Stimulated activated CD8-positive, alpha-beta memory T cell treated with anti-CD3 and anti-CD28 coated beads, Interleukin-4, amount 100 ng/mL, for 1 hour (primary cell): ENCODE results near the gene CFAP97D2.
"Not testable (repeated sequence)": the region's sequence is repeated elsewhere in the genome, so short reads cannot be mapped to it uniquely, and the experiment has no call there.

ENCODE experiments used
- DNase-seq, 2 donors: peaks; one replicate each; pipeline ENCODE4 v3.0.0-alpha.2; 2020; ENCODE audit warnings: low read depth in 2 of 2, low spot score in 1 of 2

Gene CFAP97D2

GRCh38 chr13:114179087-114179658, at the start of gene CFAP97D2:
TSS of gene CFAP97D2 (plus strand) at chr13:114179257. CDS start at chr13:114179331, 74 bp downstream.
- no peak for DNase-seq

GRCh38 chr13:114129649-114130062, 49.4 kb upstream of the CFAP97D2 start:
- DNase-seq = no peak

- no peak for DNase-seq
These were observed 48.8 kb upstream of the CFAP97D2 start for GRCh38 chr13:114130131-114130836.

- DNase-seq = no peak
These were observed 48.0 kb upstream of the CFAP97D2 start for GRCh38 chr13:114130837-114131582.

DNA sequence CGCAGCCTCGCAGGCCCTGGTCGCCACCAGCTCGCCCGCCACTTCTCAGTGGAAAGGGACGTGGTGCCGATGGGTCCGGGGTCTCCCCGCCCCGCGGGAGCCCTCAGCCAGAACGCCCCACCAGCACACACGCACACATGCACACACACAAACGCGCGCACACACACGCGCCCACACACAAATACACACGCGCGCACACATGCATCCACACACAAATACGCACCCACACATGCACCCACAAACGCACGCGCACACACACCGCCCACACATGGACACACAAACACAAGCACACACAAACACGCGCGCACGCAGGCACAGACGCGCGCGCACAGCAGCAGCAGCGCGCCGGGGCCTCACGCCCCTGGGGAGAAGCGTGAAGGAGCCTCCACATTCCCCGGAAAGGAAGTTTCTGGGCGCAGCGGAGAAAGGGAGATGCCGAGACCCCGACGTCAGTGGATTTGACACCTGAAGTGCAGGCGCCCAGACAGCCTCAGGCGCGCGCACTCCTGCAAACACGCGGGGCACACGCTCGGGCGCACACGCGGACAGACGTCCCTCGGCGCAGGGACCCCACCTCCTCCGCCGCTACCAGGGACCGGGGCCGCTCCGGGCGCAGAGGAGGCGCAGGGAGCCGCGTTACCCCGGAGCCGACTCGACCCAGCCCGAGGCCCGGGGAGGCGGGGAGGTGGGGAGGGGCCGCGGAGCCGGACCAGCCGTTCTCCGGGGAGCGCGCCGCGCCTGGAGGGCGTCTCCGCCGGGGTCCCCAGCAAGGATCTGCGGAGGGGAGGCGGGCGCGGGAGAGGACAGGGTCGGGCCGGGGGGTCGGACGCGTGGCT, 47.3 kb upstream of the CFAP97D2 start:
- DNase-seq = no peak

GRCh38 chr13:114132419-114133121, 46.5 kb upstream of the CFAP97D2 start, which contains the start of gene RASA3:
TSS of gene RASA3 (minus strand) at chr13:114132623. CDS start at chr13:114132489, 134 bp downstream.
- no peak for DNase-seq

- not testable (repeated sequence) for DNase-seq
These were observed 45.9 kb upstream of the CFAP97D2 start for GRCh38 chr13:114133126-114133525.

DNA sequence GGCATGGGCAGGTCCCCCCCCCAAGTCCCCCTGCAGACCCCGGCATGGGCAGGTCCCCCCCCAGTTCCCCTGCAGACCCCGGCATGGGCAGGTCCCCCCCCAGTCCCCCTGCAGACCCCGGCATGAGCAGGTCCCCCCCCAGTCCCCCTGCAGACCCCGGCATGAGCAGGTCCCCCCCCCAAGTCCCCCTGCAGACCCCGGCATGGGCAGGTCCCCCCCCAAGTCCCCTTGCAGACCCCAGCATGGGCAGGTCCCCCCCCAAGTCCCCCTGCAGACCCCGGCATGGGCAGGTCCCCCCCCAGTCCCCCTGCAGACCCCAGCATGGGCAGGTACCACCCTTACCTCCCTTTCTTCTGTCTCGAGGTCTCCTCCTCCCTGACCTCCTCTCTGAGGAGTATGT, 45.5 kb upstream of the CFAP97D2 start:
- DNase-seq = not testable (repeated sequence)

- DNase-seq = no peak
These were observed 44.7 kb upstream of the CFAP97D2 start for GRCh38 chr13:114134111-114134943.

GRCh38 chr13:114134944-114135610, 44.0 kb upstream of the CFAP97D2 start:
- no peak for DNase-seq

DNA sequence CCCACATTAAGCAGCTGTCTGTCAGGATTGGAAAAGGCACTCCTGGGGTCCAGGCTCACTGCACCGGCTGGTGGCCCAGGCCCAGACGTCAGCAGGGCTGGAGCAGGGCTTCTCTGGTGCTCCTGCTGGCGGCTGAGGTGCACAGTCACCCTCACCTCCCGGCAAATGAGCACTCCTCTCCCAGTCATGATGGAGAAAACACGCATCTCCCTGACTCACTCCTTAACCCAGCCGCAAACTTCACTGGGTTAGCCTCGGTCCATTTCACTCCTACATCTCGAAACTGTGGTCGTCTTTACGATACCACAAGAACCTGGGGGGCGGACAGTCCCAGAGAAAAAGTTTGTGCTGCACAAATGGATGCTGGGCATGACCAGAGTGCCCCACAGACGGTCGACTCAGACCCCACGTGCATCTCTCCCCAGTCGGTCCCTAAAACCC, 43.3 kb upstream of the CFAP97D2 start:
- no peak for DNase-seq

DNA sequence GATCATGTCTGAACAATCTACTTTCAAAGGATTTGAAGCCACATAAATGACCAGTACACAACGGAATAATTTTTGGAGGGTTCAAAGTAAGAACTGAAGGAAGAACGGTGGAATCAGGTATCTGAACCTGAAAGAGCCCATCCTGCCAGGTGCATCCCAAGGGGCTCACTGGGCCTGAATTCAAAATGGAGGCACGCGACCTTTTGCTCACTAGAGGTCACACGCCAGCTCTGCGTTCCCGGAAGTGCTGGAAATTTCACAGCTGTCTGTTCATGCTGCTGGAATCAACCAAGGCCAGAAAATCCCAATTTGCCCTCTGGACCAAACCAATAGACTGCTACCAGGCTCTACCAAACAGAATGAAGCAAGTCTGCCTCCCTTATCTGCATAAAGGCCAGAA, 42.5 kb upstream of the CFAP97D2 start:
- DNase-seq = no peak

DNA sequence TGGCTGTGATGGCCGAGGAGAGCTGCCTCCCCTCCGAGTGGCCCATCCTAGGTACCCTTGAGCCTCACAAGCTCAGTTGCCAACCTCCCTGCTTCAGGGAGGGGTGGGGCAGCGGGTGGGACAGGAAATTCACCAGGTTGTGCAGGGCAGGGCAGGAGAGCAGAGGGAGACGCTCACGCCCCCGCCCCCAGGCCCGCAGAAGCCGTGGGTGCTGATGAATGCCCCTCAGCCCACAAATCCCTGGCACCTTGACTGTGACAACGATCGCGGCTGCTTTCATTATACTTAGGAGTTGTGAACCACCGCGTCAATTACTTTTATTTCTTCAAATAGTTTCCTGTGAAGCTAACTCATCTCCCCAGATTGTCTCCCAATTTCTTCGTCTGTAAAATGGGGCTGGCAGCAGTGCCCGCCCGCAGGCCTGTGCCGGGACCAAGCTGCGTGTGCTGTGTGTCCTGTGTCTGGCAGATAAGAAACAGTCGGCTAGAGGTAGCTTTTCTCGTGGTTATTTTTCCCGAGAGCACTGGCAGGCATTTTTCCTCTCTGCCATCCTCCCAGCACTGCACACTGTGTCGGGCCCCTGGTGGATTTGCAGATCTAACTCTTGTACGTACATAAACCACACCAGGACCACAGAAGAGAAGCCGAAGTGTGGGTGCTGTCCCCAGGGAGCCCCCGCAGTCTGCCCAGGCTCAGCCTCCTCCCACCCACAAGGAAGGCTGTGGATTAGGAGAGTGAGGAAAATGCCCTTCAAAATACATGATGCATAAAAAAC, 38.7 kb upstream of the CFAP97D2 start:
- DNase-seq = no peak

- DNase-seq = no peak
These were observed 38.2 kb upstream of the CFAP97D2 start for GRCh38 chr13:114140906-114141250.

- no peak for DNase-seq
These were observed 37.6 kb upstream of the CFAP97D2 start for GRCh38 chr13:114141261-114141996.

DNA sequence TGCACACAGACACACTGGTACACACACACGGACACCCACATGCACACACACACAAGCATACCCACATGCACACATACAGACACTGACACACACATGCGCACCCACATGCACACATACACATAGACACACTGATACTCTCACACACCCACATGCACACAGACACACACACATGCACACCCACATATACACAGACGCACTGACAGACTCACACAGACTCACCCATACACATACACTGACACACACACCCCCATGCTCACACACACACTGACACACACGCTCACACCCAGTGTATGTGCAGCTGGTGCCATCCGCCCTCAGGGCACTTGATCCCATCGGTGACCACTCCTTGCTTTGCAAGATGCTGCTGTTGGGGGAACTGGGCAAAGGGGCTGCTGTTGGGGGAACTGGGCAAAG, 36.9 kb upstream of the CFAP97D2 start:
- no peak for DNase-seq

DNA sequence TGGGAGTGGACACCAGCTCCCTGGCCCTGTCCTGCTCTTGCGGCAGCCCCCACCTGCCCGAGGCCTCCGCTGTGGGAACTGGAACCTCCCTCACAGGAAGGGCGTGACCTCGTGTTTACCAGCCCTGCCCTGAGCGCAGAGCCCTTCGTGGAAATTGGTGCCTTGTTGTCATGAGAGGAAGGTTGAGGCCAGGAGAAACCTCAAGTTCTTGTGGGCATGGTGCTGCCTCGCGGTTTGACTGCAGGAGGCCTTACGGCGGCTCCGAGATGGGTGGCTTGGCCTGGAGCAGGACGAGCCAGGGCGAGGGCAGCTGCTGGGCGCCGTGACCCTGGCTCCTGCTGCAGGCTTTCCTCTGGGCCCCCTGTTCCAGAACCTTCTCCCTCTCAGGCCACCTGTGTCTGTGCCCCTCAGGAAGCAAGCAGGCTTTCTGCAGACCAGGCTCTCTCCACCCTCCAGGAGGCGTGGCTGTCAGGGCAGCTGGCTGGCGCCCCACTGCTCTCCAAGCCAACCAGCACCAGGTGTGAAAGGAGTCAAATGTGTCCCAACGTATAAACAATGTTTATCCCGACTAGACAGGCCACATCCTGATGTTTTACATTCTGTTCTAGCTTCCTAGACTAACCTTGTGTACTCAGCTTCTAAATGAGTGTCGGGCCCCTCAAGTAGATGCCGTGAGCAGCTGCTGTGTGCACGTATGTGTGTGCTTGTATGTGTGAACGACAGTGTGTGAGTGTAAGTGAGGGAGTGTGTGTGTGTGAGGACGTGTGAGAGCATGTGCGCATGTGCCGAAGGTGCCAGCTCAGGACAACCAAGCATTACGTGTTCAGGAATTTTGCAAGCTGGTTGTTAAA, 36.2 kb upstream of the CFAP97D2 start:
- DNase-seq = peak in 1 of 2 donors; percentile 61
